T-helper 17 cell (primary cell): ENCODE measurements around the gene DDIT3. TPM values are rescaled to one million over a fixed set of nuclear protein-coding genes. Genes with fewer than 3 reads are reported as not detected.

Experiments
- ATAC-seq: fragments of 150-1000 bp; cut with Tn5 transposase; 2 replicates; pipeline ENCODE4 v1.10.0; 2021; ENCODE audit warnings: mild to moderate bottlenecking, moderate library complexity
- DNase-seq, 3 donors: peaks; one replicate each; pipeline versions ENCODE4 v3.0.0 to v3.0.0-alpha.2; 2020 to 2021
- H3K9me3 ChIP-seq: one replicate; pipeline ENCODE4 v1.7.0; 2013; ENCODE audit warnings: low read length, mild to moderate bottlenecking; ENCODE audit not compliant: control insufficient read depth, poor library complexity, severe bottlenecking
- H3K27ac Mint-ChIP-seq: one replicate; pipeline ENCODE4 v1.8.0; 2022; ENCODE audit warnings: mild to moderate bottlenecking, moderate library complexity, mixed read lengths
- H3K27me3 Mint-ChIP-seq: one replicate; pipeline ENCODE4 v1.8.0; 2022; ENCODE audit warnings: mixed read lengths
- H3K36me3 Mint-ChIP-seq: one replicate; pipeline ENCODE4 v1.8.0; 2022; ENCODE audit warnings: low read depth, mixed read lengths
- H3K4me1 Mint-ChIP-seq: one replicate; pipeline ENCODE4 v1.8.0; 2022; ENCODE audit warnings: mild to moderate bottlenecking, mixed read lengths
- H3K4me3 Mint-ChIP-seq: one replicate; pipeline ENCODE4 v1.8.0; 2022; ENCODE audit warnings: mild to moderate bottlenecking, moderate library complexity, mixed read lengths
- total RNA-seq, 4 donors: library from RNA in 2 of 4; stranded (reverse) in 2 of 4; gene quantifications; one replicate each; pipeline ENCODE4 v1.2.3 and lab custom pipeline; 2022 to 2026

The DDIT3 gene
- total RNA-seq, 2 donors from 2014 or later, result 115 to 145 TPM

DNA sequence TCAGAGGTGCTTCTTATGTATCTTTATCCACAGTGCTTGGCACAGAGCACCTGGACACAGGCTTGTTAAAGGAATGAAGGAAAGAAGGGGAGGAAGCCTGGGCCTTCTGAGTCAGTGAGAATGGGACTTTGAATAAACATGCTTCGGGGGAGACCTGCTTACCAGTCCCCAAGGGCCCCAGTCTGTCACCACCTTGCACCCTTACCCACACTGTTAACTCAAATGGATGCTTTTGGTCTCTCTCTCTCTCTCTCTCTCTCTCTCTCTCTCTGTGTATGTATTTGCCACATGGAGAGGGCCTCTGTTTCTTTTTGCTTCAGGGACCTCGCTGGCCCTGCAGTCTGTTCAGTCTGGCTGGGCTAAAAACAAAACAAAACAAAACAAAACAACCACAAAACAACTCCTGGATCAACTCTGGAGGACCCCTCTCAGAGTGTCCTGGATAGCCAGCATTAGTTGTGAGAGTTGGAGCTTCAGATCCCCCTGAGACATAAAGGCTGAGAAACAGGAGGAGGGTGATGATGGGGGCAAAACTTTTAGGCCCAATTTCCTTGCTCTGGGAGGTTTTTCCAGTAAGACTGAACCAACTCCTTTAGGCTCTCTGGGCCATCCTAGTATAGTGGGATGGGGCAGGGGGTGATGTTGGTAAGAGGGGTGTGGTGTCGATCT is 31.5 kb upstream of the DDIT3 start:
- H3K27ac Mint-ChIP-seq, result no peak overlapping the region
- DNase-seq, result no peak

DNA sequence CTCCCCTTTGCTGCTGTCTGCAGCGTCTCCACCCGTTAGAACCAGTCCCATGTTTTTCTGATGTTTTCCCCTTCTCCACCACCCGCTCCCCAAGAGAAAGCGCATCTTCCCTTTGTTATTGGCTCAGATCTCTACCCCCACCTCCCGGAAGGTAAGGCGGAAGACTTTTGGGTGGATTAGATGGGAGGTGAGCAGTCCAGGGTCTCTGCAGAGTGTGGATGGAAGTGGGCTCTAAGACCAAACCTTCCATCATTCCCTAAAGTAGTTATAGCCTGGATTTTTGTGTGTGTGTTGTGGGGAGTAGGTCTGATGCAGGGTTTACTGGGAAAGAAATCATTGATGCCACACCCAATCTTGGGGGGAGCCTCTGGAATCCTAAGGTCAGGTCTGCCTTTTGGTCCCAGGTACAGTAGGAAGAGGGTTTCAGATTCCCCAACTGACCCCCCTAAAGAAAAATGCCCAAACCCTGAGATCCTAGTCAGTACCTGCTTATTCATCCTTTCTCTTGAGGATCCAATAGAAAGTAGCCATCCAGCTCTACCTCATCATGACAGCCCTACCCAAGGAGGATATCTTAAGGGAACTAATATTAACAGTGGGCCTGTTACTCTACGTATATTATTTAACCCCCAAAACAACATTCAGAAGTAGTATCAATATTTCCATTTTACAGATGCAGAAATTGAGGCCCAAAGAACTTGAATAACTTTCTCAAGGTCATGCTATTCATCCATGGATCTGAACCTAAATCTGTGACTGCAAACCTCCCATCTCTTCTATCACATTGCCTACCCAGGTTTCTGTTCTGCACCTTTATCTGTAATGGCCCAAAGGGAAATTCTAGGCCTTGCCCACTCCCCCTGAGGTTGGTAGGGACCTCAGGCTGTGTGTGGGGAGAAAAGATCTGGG is 30.6 kb upstream of the DDIT3 start:
- no peaks in the 10 kb centered on the region for H3K9me3 ChIP-seq
- Mint-ChIP-seq H3K27ac (peak overlapping the region; percentile 47), H3K36me3 (no peaks in the 10 kb centered on the region), H3K27me3 (peaks cover 15% of the 10 kb centered on the region), H3K4me1 (peaks cover 31% of the 10 kb centered on the region), H3K4me3 (peak overlapping the region; percentile 83)
- DNase-seq (no peak), ATAC-seq (no peak)

More for the DNA sequence above, 31.5 kb upstream of the DDIT3 start:
- H3K9me3 ChIP-seq, result no peaks in the 10 kb centered on the region
- Mint-ChIP-seq H3K27me3 (peaks cover 18% of the 10 kb centered on the region), H3K36me3 (no peaks in the 10 kb centered on the region), H3K4me1 (peaks cover 26% of the 10 kb centered on the region), H3K4me3 (peak overlapping the region; percentile 66)
- ATAC-seq, result no peak

GRCh38 chr12:57549909-57550640 is 29.8 kb upstream of the DDIT3 start, which contains the start of gene KIF5A:
TSS of gene KIF5A (plus strand) at chr12:57550044. CDS start at chr12:57550272, 228 bp downstream.
- no peaks in the 10 kb centered on the region for H3K36me3 Mint-ChIP-seq
- H3K27ac Mint-ChIP-seq, result peak within 1 kb of the TSS; percentile 47
- peaks cover 38% of the 10 kb centered on the region for H3K4me1 Mint-ChIP-seq

GRCh38 chr12:57549203-57549908 is 29.0 kb upstream of the DDIT3 start:
- ATAC-seq, result no peak
- H3K9me3 ChIP-seq, result no peaks in the 10 kb centered on the region

More at GRCh38 chr12:57549909-57550640, 29.8 kb upstream of the DDIT3 start, which contains the start of gene KIF5A:
- H3K9me3 ChIP-seq, result no peaks in the 10 kb centered on the region
- Mint-ChIP-seq H3K27me3 (peaks cover 15% of the 10 kb centered on the region), H3K4me3 (peak within 1 kb of the TSS; percentile 89)
- DNase-seq (peak in 2 of 3 donors; percentile 49 to 54), ATAC-seq (peak; percentile 49)

DNA sequence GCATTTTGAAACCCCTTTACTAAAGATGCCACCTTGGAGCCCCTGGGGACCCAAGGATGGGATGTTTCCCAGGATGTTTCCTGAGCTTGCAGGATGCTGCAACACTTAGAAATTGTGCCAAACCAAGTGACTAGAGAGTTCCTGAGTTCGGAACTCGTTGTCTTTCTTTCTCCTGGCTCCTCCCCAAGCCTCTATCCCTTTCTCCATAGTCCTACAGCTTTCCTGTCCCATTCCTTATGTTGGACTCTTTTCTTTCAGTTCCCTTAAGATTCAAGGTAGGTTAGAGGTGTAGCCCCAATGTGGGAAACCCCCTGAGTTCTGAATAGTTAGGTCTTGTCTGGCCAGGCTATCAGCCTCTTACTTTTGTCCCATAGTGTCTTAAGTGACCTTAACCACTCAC is 28.2 kb upstream of the DDIT3 start:
- H3K4me3 Mint-ChIP-seq, result peak overlapping the region; percentile 1
- H3K27ac Mint-ChIP-seq, result no peak overlapping the region
- DNase-seq (no peak), ATAC-seq (no peak)
- no peaks in the 10 kb centered on the region for H3K9me3 ChIP-seq
- peaks cover 40% of the 10 kb centered on the region for H3K4me1 Mint-ChIP-seq
- H3K36me3 Mint-ChIP-seq, result no peaks in the 10 kb centered on the region
- peaks cover 4% of the 10 kb centered on the region for H3K27me3 Mint-ChIP-seq

More at GRCh38 chr12:57549203-57549908, 29.0 kb upstream of the DDIT3 start:
- Mint-ChIP-seq H3K4me3 (peak overlapping the region; percentile 89), H3K27ac (no peak overlapping the region), H3K4me1 (peaks cover 42% of the 10 kb centered on the region), H3K27me3 (peaks cover 12% of the 10 kb centered on the region), H3K36me3 (no peaks in the 10 kb centered on the region)
- DNase-seq, result no peak

DNA sequence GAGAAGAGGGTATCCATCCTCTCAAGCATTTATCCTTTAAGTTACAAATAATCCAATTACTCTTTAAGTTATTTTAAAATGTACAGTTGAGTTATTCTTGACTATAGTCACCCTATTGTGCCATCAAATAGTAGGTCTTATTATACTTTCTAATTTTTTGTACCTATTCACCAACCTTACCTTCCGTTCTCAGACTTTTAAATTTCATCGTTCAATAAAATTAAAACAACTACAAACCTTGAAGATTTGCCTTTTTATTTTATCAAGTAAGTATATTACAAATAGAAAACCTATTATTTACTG is 27.6 kb upstream of the DDIT3 start:
- no peak overlapping the region for H3K27ac Mint-ChIP-seq
- no peaks in the 10 kb centered on the region for H3K27me3 Mint-ChIP-seq
- peaks cover 40% of the 10 kb centered on the region for H3K4me1 Mint-ChIP-seq
- ATAC-seq, result no peak
- H3K9me3 ChIP-seq, result no peaks in the 10 kb centered on the region
- H3K36me3 Mint-ChIP-seq, result no peaks in the 10 kb centered on the region
- H3K4me3 Mint-ChIP-seq, result peak overlapping the region; percentile 97
- no peak for DNase-seq

DNA sequence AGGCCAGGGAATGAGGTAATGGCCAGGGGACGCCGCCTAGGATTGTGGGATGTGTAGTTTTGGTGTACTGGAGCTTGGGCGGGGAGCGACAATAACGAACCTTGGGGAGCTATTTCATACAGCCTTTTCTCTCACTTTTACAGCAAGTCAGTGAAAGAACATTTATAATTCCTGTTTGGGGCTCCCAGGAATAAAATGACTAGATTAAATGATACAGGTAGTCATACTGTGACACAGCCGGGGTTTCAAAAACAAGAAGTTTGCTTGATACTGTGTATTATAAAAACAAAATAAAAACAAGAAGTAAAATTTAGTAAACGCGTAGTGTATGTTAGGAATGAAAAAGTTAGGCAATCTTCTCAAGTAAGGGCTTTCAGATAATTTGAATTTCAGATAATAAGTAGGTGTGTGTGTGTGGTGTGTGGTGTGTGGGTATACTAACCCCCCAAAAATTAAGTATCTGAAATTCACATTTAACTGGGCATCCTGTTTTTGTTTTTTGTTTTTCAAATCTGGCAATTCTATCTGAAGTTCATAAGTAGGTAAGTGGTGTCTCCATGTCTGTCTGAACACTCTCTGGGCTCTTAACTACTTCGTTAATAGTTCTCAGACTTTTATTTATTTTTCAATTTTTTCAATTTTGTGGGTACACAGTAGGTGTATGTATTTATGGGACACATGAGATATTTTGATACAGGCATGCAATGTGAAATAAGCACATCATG is 27.1 kb upstream of the DDIT3 start:
- peak overlapping the region; percentile 97 for H3K4me3 Mint-ChIP-seq
- H3K36me3 Mint-ChIP-seq, result no peaks in the 10 kb centered on the region
- H3K27me3 Mint-ChIP-seq, result no peaks in the 10 kb centered on the region
- peak overlapping the region; percentile 94 for H3K27ac Mint-ChIP-seq
- H3K4me1 Mint-ChIP-seq, result peaks cover 40% of the 10 kb centered on the region
- H3K9me3 ChIP-seq, result no peaks in the 10 kb centered on the region
- DNase-seq (no peak), ATAC-seq (no peak)

GRCh38 chr12:57546438-57547287 is 26.3 kb upstream of the DDIT3 start, which contains the start of gene DCTN2:
TSS of gene DCTN2 (minus strand) at chr12:57547192. CDS start at chr12:57547063, 129 bp downstream.
- DNase-seq (peak; percentile 77 to 86 (median 82)), ATAC-seq (peak; percentile 98)
- no peaks in the 10 kb centered on the region for H3K27me3 Mint-ChIP-seq
- H3K36me3 Mint-ChIP-seq, result no peaks in the 10 kb centered on the region
- peaks cover 40% of the 10 kb centered on the region for H3K4me1 Mint-ChIP-seq
- H3K4me3 Mint-ChIP-seq, result peak within 1 kb of the TSS; percentile 97
- no peaks in the 10 kb centered on the region for H3K9me3 ChIP-seq
- peak within 1 kb of the TSS; percentile 94 for H3K27ac Mint-ChIP-seq

GRCh38 chr12:57545809-57546437 is 25.6 kb upstream of the DDIT3 start:
- H3K9me3 ChIP-seq, result no peaks in the 10 kb centered on the region
- Mint-ChIP-seq H3K4me3 (peak overlapping the region; percentile 97), H3K27me3 (no peaks in the 10 kb centered on the region), H3K36me3 (no peaks in the 10 kb centered on the region), H3K4me1 (peaks cover 40% of the 10 kb centered on the region), H3K27ac (peak overlapping the region; percentile 94)
- no peak for DNase-seq
- ATAC-seq, result no peak

DNA sequence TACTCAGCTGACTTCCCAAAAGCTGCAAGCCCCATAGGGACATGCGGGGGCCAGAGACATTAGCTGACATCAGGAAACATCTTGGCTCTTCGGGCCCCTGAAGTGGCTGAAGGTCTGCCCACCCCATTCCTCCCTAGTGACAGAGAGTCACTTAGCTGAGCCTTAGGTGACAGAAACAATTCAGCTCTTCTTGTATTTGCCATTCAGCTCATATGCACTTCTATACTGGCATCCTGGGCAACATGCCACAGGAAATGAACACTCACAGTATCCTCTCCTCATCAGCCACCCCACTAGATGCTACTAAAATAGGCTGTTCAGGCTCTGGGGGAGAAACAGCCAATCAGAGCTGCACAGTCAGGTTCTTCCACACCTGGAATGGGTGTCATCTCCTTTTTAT is 23.3 kb upstream of the DDIT3 start:
- no peak overlapping the region for H3K4me3 Mint-ChIP-seq
- H3K9me3 ChIP-seq, result no peaks in the 10 kb centered on the region
- no peak overlapping the region for H3K27ac Mint-ChIP-seq
- H3K36me3 Mint-ChIP-seq, result no peaks in the 10 kb centered on the region
- peaks cover 30% of the 10 kb centered on the region for H3K4me1 Mint-ChIP-seq
- H3K27me3 Mint-ChIP-seq, result no peaks in the 10 kb centered on the region
- no peak for ATAC-seq
- no peak for DNase-seq

DNA sequence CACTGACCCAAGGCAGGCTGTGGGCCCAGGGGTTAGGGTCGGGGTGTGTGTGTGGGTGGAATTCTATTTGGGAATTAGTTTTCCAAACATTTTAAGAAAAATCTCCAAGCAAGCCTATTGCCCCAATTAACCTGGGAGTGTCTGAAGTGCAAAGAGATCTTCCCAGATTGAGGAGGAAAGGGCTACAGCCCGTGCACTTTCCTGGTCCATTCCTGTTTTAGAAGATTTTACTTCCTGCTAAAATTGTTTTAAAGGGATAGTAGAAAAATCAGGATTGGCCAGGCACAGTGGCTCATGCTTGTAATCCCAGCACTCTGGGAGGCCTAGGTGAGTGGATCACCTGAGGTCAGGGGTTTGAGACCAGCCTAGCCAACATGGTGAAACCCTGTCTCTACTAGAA is 21.4 kb upstream of the DDIT3 start:
- Mint-ChIP-seq H3K4me1 (peaks cover 28% of the 10 kb centered on the region), H3K36me3 (no peaks in the 10 kb centered on the region), H3K27ac (no peak overlapping the region), H3K4me3 (no peak overlapping the region), H3K27me3 (no peaks in the 10 kb centered on the region)
- ATAC-seq, result no peak
- H3K9me3 ChIP-seq, result no peaks in the 10 kb centered on the region
- DNase-seq, result no peak
